AG09319 (cell line): Measurements from ENCODE around the gene FFAR2.
"Not testable (repeated sequence)": the region's sequence is repeated elsewhere in the genome, so short reads cannot be mapped to it uniquely, and the experiment has no call there.

Experiments used
- DNase-seq: peaks from one replicate; pipeline ENCODE4 v3.0.0-alpha.2; 2010; ENCODE audit warnings: low read depth; ENCODE audit errors: extremely low read depth
- TF ChIP-seq, protein P1 (sequence below): IDR thresholded peaks from 2 replicates; pipeline ENCODE4 v1.5.1; 2011; ENCODE audit warnings: low read depth, mild to moderate bottlenecking, inconsistent platforms, low read length, moderate library complexity

The FFAR2 gene

DNA sequence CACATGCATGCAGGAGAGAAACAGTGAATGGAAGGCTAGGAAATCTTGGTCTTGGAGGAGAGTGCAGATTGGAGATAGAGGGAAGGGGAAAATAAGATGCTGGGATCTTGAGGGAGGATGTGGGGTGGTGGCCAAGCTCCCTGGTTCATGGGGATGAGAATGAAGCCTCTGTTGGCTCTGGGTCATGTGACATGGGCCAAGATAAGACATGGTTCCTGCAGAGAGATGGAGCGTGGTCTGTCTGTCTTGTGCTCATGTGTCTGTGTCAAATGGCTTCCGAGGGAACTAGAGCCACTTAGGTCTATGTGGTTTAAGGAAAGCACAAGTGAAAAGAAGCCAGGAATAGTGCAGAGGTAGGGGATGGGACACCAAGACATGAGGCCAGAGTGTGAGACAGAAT lies 30.8 kb upstream of the FFAR2 start:
- no peak for DNase-seq

DNA sequence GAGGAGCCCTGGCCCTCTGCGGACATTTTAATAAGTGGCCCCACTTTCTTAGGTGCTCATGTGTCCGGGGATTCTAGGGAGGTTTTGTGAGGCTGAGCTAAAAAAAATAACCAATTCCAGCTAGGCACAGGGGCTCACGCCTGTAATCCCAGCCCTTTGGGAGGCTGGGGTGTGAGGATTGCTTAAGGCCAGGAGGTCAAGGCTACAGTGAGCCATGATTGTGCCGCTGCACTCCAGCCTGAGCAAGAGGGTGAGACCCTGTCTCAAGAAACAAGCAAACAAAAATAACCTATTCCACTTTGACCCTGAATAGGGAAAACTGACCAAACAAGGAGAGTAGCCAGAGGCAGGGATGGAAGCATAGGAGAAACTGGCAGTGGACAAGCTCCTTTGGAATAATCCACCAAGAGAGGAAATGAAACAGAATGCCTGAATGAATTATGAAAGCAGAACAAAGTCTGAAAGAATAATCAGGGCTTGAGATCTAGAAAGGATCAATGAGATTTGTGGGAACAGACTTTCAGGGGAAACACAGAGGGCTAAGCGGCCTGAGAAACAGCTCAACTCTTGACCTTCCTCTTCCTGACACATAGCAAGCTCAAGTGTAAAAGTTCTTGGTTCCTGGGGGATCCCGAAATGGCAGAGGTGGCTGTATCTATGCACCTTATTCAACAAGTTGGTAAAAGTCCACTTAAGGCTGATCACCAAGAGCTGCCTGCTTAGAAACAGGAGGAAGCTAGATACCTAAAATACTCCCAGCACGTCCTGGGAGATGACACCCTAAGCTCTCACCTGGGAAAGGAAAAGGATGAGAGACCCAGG lies 30.1 kb upstream of the FFAR2 start:
- TF ChIP-seq, protein P1, sequence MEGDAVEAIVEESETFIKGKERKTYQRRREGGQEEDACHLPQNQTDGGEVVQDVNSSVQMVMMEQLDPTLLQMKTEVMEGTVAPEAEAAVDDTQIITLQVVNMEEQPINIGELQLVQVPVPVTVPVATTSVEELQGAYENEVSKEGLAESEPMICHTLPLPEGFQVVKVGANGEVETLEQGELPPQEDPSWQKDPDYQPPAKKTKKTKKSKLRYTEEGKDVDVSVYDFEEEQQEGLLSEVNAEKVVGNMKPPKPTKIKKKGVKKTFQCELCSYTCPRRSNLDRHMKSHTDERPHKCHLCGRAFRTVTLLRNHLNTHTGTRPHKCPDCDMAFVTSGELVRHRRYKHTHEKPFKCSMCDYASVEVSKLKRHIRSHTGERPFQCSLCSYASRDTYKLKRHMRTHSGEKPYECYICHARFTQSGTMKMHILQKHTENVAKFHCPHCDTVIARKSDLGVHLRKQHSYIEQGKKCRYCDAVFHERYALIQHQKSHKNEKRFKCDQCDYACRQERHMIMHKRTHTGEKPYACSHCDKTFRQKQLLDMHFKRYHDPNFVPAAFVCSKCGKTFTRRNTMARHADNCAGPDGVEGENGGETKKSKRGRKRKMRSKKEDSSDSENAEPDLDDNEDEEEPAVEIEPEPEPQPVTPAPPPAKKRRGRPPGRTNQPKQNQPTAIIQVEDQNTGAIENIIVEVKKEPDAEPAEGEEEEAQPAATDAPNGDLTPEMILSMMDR, result no peak
- DNase-seq, result no peak

More for the DNA sequence above, 30.8 kb upstream of the FFAR2 start:
- TF ChIP-seq, protein P1, result no peak

DNA sequence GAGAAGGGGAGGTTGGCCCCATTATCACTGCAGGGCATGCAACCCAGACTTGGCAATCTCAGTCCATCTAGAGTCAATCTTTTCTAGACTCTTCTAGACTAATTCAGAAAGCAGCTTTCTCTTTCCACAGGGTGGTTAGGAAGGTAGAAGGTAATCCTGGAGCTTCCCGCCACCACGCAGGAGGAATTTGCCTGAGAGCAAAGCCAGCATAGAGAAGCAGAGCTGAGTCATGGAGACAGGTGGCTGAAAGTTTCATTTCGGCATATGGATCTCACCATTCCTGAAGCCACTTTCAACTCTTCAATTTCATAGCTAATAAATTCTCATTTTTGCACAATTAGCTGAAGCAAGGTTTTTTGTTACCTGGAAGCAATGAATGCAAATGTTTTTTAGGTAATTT lies 29.0 kb upstream of the FFAR2 start:
- DNase-seq, result no peak
- TF ChIP-seq, protein P1, result no peak

DNA sequence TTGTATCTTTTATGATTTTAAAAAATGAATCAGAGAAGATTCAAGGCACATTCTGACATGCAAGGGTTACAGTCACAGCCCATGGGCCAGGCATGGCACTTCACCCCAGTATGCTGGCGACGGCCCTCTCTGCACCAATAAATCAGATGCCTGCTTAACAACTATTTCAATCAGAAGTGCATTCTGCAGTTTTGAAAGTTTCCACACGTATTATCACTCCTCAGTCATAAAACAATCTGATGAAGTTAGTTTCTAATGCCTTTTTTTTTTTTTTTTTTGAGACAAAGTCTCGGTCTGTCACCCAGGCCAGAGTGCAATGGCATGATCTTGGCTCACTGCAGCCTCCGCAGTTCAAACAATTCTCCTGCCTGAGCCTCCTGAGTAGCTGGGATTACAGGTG lies 28.3 kb upstream of the FFAR2 start:
- TF ChIP-seq, protein P1, result no peak

DNA sequence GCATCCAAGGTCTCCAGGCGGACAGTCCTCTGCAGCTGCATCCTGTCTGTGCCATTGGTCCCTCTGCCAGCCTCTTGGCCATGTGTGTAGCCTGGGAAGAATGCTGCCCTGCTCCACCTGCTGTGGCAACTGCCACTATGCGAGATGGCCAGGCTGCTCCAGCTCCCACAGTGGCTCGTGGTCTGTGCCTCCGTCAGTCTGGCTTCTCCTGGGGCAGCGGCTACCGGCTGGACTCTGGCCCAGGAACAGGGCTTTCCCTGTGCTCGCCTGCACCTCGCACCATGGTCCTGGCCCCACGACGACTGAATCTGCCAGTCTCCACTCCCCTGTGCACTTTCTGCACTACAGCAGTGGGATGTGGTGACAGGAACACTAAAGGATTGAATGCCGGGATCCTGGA lies 26.7 kb upstream of the FFAR2 start:
- no peak for DNase-seq
- TF ChIP-seq, protein P1, result no peak

More for the DNA sequence above, 28.3 kb upstream of the FFAR2 start:
- no peak for DNase-seq

DNA sequence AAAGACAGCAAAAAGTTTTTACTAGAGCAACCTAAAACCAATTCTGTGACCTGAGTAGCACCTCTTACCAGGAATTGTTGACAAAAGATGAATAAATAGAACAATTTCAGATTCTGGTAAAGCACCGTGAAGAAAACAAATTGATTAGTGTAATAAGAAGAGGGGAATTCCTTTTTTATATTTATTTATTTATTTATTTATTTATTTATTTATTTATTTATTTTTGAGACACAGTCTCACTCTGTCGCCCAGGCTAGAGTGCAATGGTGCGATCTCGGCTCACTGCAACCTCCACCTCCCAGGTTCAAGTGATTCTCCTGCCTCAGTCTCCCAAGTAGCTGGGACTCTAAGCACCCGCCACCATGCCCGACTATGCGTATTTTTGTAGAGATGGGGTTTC lies 24.7 kb upstream of the FFAR2 start:
- not testable (repeated sequence) for DNase-seq

DNA sequence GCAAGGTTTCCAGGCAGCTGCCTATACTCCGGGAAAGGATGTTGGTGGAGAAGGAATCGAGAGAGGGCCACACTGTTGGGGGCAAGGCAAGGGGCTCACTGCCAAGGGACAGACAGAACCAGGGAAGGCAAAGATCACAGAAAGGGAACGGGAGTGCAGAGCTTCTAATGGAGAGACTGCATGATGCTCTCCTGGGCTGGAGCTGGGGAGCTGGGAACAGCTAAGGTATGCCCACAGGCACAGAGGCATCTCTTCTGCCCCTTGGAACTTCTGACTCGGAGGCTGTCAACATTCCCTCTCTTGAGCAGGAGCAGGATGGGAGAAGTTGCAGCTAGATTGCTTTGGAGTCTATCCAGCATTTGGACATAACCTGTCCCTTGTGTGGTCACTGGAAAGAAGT lies 22.4 kb upstream of the FFAR2 start:
- TF ChIP-seq, protein P1, result no peak
- DNase-seq, result no peak

DNA sequence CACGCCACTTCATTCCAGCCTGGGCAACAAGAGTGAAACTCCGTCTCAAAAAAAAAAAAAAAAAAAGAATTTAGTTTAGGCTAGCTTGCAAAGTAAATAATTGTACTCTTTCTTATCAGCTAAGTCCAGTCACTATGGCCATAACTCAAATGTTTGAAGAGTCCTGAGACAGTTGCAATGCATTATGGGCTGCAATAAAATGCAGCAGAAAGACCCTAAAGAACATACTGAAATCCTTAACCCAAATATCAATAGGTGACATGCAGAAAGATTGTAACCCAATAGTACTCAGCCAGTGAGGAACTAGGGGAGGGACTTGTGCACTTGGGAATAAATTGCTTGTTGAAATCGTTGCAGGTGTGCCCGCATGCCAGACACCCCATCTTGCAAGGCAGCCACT lies 20.9 kb upstream of the FFAR2 start:
- TF ChIP-seq, protein P1, result no peak
- DNase-seq, result no peak
